H1 (cell line): Measurements from ENCODE around the gene KCNQ1. TPM values are rescaled to one million over a fixed set of nuclear protein-coding genes. Genes with fewer than 3 reads are reported as not detected.

Source experiments
- CTCF ChIA-PET: fragments of 300-600 bp; sonication (Branson Sonifier 250); formaldehyde crosslinking; loops from one replicate; lab custom pipeline; 2021; ENCODE audit not compliant: partially characterized antibody; lab: Charles Lee
- POLR2A ChIA-PET: fragments of 300-600 bp; sonication (Branson Sonifier 250); formaldehyde crosslinking; loops from one replicate; lab custom pipeline; 2021; ENCODE audit warnings: inconsistent platforms; ENCODE audit not compliant: partially characterized antibody; lab: Charles Lee
- DNase-seq, 2 experiments: peaks; one replicate each; pipeline versions ENCODE4 v3.0.0 to v3.0.0-alpha.2; 2010 to 2022; ENCODE audit warnings: low spot score in 2 of 2, low read depth in 1 of 2, mixed read lengths in 1 of 2
- FAIRE-seq: peaks from 2 replicates; lab custom pipeline; 2011; peaks lifted over from hg19 to GRCh38; lab: Jason Lieb, UNC
- H2AFZ ChIP-seq: 2 replicates; pipeline ENCODE4 v1.8.1; 2012; ENCODE audit warnings: low read length, inconsistent platforms
- H2AK5ac ChIP-seq: 2 replicates; pipeline ENCODE4 v1.6.1; 2013; ENCODE audit warnings: low read depth, low read length
- H2BK120ac ChIP-seq: replicated peaks from 2 replicates; pipeline ENCODE3; 2013; ENCODE audit warnings: low read depth, low read length, inconsistent platforms
- H2BK12ac ChIP-seq: 2 replicates; pipeline ENCODE4 v1.6.1; 2013; ENCODE audit warnings: low read depth, low read length
- H2BK15ac ChIP-seq: 2 replicates; pipeline ENCODE4 v1.6.1; 2013; ENCODE audit warnings: low read length
- H2BK20ac ChIP-seq: 2 replicates; pipeline ENCODE4 v1.6.1; 2013; ENCODE audit warnings: low read length
- H2BK5ac ChIP-seq: 2 replicates; pipeline ENCODE4 v1.6.1; 2013; ENCODE audit warnings: low read depth, low read length
- H3K14ac ChIP-seq: 2 replicates; pipeline ENCODE4 v1.6.1; 2013; ENCODE audit warnings: inconsistent platforms; ENCODE audit not compliant: insufficient read length
- H3K18ac ChIP-seq: 2 replicates; pipeline ENCODE4 v1.6.1; 2013; ENCODE audit warnings: low read length; ENCODE audit errors: extremely low read depth
- H3K23ac ChIP-seq: 2 replicates; pipeline ENCODE4 v1.6.1; 2013; ENCODE audit warnings: inconsistent platforms; ENCODE audit not compliant: insufficient read length
- H3K23me2 ChIP-seq: 2 replicates; pipeline ENCODE4 v1.6.1; 2013; ENCODE audit warnings: low read depth, low read length
- H3K27ac ChIP-seq: 2 replicates; pipeline ENCODE4 v1.6.1; 2011; ENCODE audit warnings: low read depth, low read length, inconsistent platforms
- H3K27me3 ChIP-seq, 4 experiments: replicated peaks in 1 of 4; 1 replicate in 1 of 4; 2 replicates in 3 of 4; pipeline versions ENCODE4 v1.6.1 to v1.8.1; 2011 to 2013; ENCODE audit warnings: low read length in 3 of 4, mild to moderate bottlenecking in 3 of 4, inconsistent platforms in 2 of 4, mixed read lengths in 2 of 4, moderate library complexity in 1 of 4; ENCODE audit not compliant: control insufficient read depth in 3 of 4, insufficient read depth in 3 of 4; ENCODE audit errors: extremely low read depth in 1 of 4
- H3K36me3 ChIP-seq, 4 experiments: 2 replicates each; pipeline versions ENCODE4 v1.6.1 to v1.8.1; 2011 to 2013; ENCODE audit warnings: mild to moderate bottlenecking in 4 of 4, low read length in 3 of 4, moderate library complexity in 2 of 4, control low read depth in 1 of 4, inconsistent platforms in 1 of 4; ENCODE audit not compliant: insufficient read depth in 4 of 4, control insufficient read depth in 2 of 4
- H3K4ac ChIP-seq: replicated peaks from 2 replicates; pipeline ENCODE3; 2013; ENCODE audit warnings: low read length, low read depth, mixed read lengths, inconsistent platforms; ENCODE audit not compliant: insufficient read length
- H3K4me1 ChIP-seq, 4 experiments: replicated peaks in 1 of 4; 1 replicate in 1 of 4; 2 replicates in 3 of 4; pipeline versions ENCODE4 v1.6.1 to v1.8.1; 2011 to 2013; ENCODE audit warnings: low read length in 3 of 4, inconsistent platforms in 2 of 4, mixed read lengths in 1 of 4; ENCODE audit not compliant: insufficient read depth in 4 of 4, control insufficient read depth in 3 of 4
- H3K4me2 ChIP-seq, 2 experiments: 2 replicates each; pipeline versions ENCODE4 v1.6.1 to v1.8.1; 2011 to 2013; ENCODE audit warnings: low read depth in 2 of 2, low read length in 2 of 2, control low read depth in 1 of 2, inconsistent platforms in 1 of 2, mild to moderate bottlenecking in 1 of 2; ENCODE audit not compliant: insufficient read depth in 1 of 2
- H3K4me3 ChIP-seq, 4 experiments: fragments of 200-600, 300-600 bp in 1 of 4; sonication (generic), shearing (Covaris generic), sonication (Bioruptor Twin) in 1 of 4; 2 replicates each; pipeline versions ENCODE4 v1.5.1 to v1.8.1; 2011 to 2016; ENCODE audit warnings: low read length in 4 of 4, low read depth in 3 of 4, control low read depth in 2 of 4, inconsistent platforms in 2 of 4, mild to moderate bottlenecking in 2 of 4, mixed read lengths in 1 of 4, moderate library complexity in 1 of 4; ENCODE audit not compliant: insufficient read depth in 2 of 4; ENCODE audit errors: extremely low read depth in 1 of 4
- H3K56ac ChIP-seq: replicated peaks from 2 replicates; pipeline ENCODE3; 2013; ENCODE audit warnings: low read depth, mild to moderate bottlenecking, mixed read lengths, low read length, inconsistent platforms; ENCODE audit not compliant: insufficient read length
- H3K79me1 ChIP-seq: 2 replicates; pipeline ENCODE4 v1.6.1; 2013; ENCODE audit warnings: low read depth, low read length, control low read depth
- H3K79me2 ChIP-seq, 2 experiments: 2 replicates each; pipeline versions ENCODE4 v1.6.1 to v1.8.1; 2012 to 2013; ENCODE audit warnings: low read length in 2 of 2, mild to moderate bottlenecking in 2 of 2, inconsistent platforms in 1 of 2; ENCODE audit not compliant: insufficient read depth in 2 of 2, control insufficient read depth in 1 of 2
- H3K9ac ChIP-seq, 4 experiments: replicated peaks in 1 of 4; 1 replicate in 1 of 4; 2 replicates in 3 of 4; pipeline versions ENCODE4 v1.6.1 to v1.8.1; 2011 to 2013; ENCODE audit warnings: low read depth in 3 of 4, low read length in 3 of 4, control low read depth in 2 of 4, mild to moderate bottlenecking in 2 of 4, moderate library complexity in 2 of 4, inconsistent platforms in 1 of 4; ENCODE audit errors: extremely low read depth in 1 of 4
- H3K9me3 ChIP-seq, 2 experiments: 2 replicates each; pipeline versions ENCODE4 v1.6.1 to v1.8.1; 2012 to 2013; ENCODE audit warnings: mild to moderate bottlenecking in 2 of 2, moderate library complexity in 2 of 2, control low read depth in 1 of 2, inconsistent platforms in 1 of 2, low read depth in 1 of 2, low read length in 1 of 2, mixed read lengths in 1 of 2; ENCODE audit not compliant: insufficient read depth in 2 of 2
- H4K20me1 ChIP-seq, 2 experiments: replicated peaks in 1 of 2; 2 replicates each; pipeline versions ENCODE3 to v1.8.1; 2011 to 2013; ENCODE audit warnings: inconsistent platforms in 2 of 2, low read length in 2 of 2, mild to moderate bottlenecking in 1 of 2; ENCODE audit not compliant: insufficient read depth in 2 of 2, control insufficient read depth in 1 of 2
- H4K5ac ChIP-seq: 2 replicates; pipeline ENCODE4 v1.6.1; 2013; ENCODE audit warnings: low read length, low read depth, mixed read lengths, inconsistent platforms; ENCODE audit not compliant: insufficient read length
- H4K8ac ChIP-seq: 2 replicates; pipeline ENCODE4 v1.8.0; 2013; ENCODE audit warnings: mild to moderate bottlenecking, moderate library complexity, low read length, inconsistent platforms; ENCODE audit not compliant: insufficient read depth; ENCODE audit errors: extremely low read depth
- H4K91ac ChIP-seq: replicated peaks from 2 replicates; pipeline ENCODE3; 2013; ENCODE audit warnings: low read length, mixed read lengths, inconsistent platforms; ENCODE audit not compliant: insufficient read length
- E2F6 ChIP-seq: IDR thresholded peaks from 2 replicates; pipeline ENCODE4 v1.6.1; 2012; ENCODE audit warnings: inconsistent platforms
- EZH2 ChIP-seq: fragments of 200-600 bp; sonication (generic); IDR thresholded peaks from 2 replicates; pipeline ENCODE4 v1.7.1; 2012; ENCODE audit warnings: low read depth, mild to moderate bottlenecking, moderate library complexity, low read length, inconsistent platforms; ENCODE audit not compliant: severe bottlenecking
- KDM4A ChIP-seq: IDR thresholded peaks from one replicate; pipeline ENCODE4 v1.7.1; 2012; ENCODE audit warnings: low read depth, mild to moderate bottlenecking, moderate library complexity, low read length, inconsistent platforms; ENCODE audit not compliant: severe bottlenecking
- NRF1 ChIP-seq: IDR thresholded peaks from 2 replicates; pipeline ENCODE4 v1.6.1; 2011; ENCODE audit warnings: mild to moderate bottlenecking, low read depth, low read length, improper control_type of control experiment
- POLR2A ChIP-seq, 2 experiments: IDR thresholded peaks; 1 replicate in 1 of 2; 2 replicates in 1 of 2; pipeline ENCODE4 v1.6.1; 2011; ENCODE audit warnings: low read depth in 2 of 2, low read length in 2 of 2, mild to moderate bottlenecking in 2 of 2; ENCODE audit errors: control extremely low read depth in 1 of 2
- RFX5 ChIP-seq: IDR thresholded peaks from 2 replicates; pipeline ENCODE4 v1.6.1; 2011; ENCODE audit warnings: low read depth, low read length, improper control_type of control experiment, borderline replicate concordance
- SIN3A ChIP-seq, 2 experiments: IDR thresholded peaks in 1 of 2; conservative IDR thresholded peaks in 1 of 2; 2 replicates each; pipeline ENCODE4 v1.6.1; 2011 to 2012; ENCODE audit warnings: low read length in 2 of 2, improper control_type of control experiment in 1 of 2, low read depth in 1 of 2, mild to moderate bottlenecking in 1 of 2
- SP1 ChIP-seq: IDR thresholded peaks from 2 replicates; pipeline ENCODE4 v1.6.1; 2011; ENCODE audit warnings: low read depth, low read length
- YY1 ChIP-seq: IDR thresholded peaks from 2 replicates; pipeline ENCODE4 v1.6.1; 2011; ENCODE audit warnings: low read depth, mild to moderate bottlenecking, low read length
- WGBS, 2 experiments: shearing (Covaris generic) in 1 of 2; methylation state at CpG; one replicate each; pipeline versions ENCODE4 v1.1.6 to v1.1.7; 2013 to 2015; ENCODE audit warnings: low lambda C conversion rate in 2 of 2, mixed read lengths in 2 of 2, inconsistent platforms in 1 of 2, low coverage in 1 of 2, missing lambda C conversion rate in 1 of 2; ENCODE audit not compliant: insufficient replicate concordance in 2 of 2, insufficient coverage in 1 of 2, insufficient read length in 1 of 2; ENCODE audit errors: extremely low coverage in 1 of 2, missing lambda C conversion rate in 1 of 2; 5-methylcytosine and 5-hydroxymethylcytosine counted together
- polyA plus RNA-seq, 7 experiments: library from polyadenylated mRNA; depleted of rRNA in 3 of 7; stranded (reverse) in 5 of 7; unstranded in 2 of 7; fragments of >200 nt in 5 of 7; fragments of 200-250 nt in 2 of 7; gene quantifications; 1 replicate in 5 of 7; 2 replicates in 1 of 7; 4 replicates in 1 of 7; pipeline versions ENCODE4 v1.2.1 to v1.2.3, GENCODE V29; 2011 to 2013; ENCODE audit warnings: missing spikeins in 2 of 7, mixed read lengths in 2 of 7
- total RNA-seq: library from RNA; stranded (reverse); fragmentation: NEBNext Ultra II Directional; extraction: Animal tissue kit (Norgen Biotek cat#: 25700); gene quantifications from 2 replicates; pipeline ENCODE4 v1.2.1, GENCODE V29; 2021
- TF ChIP-seq, protein P1 (sequence below): IDR thresholded peaks from 2 replicates; pipeline ENCODE4 v1.6.1; 2012; ENCODE audit warnings: low read length, inconsistent platforms

The KCNQ1 gene
- total and polyA plus RNA-seq, 2 of the 8 experiments (the other 6 are each of a cell fraction or from before 2014, with no cell fraction given): 1.9 to 2.0 TPM

DNA sequence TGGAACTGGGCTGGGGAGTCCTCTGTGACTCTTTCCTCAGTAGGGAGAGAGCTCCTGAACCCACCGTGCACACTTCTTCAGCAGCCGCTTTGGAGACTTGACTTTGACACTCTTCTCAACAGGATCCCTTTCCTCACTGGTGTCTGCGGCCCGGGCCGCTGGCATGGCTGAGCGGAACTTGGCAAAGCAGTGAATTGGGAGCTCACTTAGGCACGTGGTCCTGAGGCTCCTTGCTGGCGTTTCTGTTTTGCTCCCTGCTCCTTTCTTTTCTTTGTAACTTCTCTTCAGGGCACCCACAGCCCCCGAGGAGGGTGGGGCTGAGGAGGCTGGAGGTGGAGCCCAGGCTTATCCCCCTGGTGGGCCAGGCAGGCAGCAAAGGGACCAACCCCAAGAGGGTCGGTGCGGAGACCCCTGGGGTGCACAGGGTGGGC is 263.4 kb downstream of the KCNQ1 start:
- H2BK12ac ChIP-seq: 0 out of 2 replicates have a peak overlapping the region, but pooled peaks have one; percentile 60
- no peak for DNase-seq
- peaks cover 0 to 12% of the 10 kb centered on the region in 2 experiments; a peak in 2 of 4 replicates for H3K9me3 ChIP-seq
- peak overlapping the region; percentile 40; the same call in 1 of the 2 replicates for H2BK15ac ChIP-seq
- H4K8ac ChIP-seq: no peak overlapping the region
- peaks cover 0 to 9% (median 7%) of the 10 kb centered on the region in 4 experiments; a peak in 6 of 7 replicates for H3K4me1 ChIP-seq
- H4K5ac ChIP-seq: no peak overlapping the region
- TF ChIP-seq SIN3A (conservative IDR thresholded peaks at IDR 0.05 in 1 of 2, IDR thresholded peaks at IDR 0.05 in 1 of 2; ENCODE audit: low read depth in 1 of 2, low read length in 2 of 2) (no peak), KDM4A (no peak), YY1 (no peak), E2F6 (no peak), POLR2A (IDR thresholded peaks at IDR 0.05; ENCODE audit: control extremely low read depth in 1 of 2, low read depth in 2 of 2, low read length in 2 of 2) (no peak), SP1 (no peak), NRF1 (no peak), EZH2 (no peak), RFX5 (no peak)
- TF ChIP-seq, protein P1, sequence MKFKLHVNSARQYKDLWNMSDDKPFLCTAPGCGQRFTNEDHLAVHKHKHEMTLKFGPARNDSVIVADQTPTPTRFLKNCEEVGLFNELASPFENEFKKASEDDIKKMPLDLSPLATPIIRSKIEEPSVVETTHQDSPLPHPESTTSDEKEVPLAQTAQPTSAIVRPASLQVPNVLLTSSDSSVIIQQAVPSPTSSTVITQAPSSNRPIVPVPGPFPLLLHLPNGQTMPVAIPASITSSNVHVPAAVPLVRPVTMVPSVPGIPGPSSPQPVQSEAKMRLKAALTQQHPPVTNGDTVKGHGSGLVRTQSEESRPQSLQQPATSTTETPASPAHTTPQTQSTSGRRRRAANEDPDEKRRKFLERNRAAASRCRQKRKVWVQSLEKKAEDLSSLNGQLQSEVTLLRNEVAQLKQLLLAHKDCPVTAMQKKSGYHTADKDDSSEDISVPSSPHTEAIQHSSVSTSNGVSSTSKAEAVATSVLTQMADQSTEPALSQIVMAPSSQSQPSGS: no peak
- no peak overlapping the region for H3K4me2 ChIP-seq
- peaks cover 5 to 56% (median 30%) of the 10 kb centered on the region in 4 experiments; a peak in 6 of 7 replicates for H3K27me3 ChIP-seq
- no peak overlapping the region for H2BK20ac ChIP-seq
- H3K23me2 ChIP-seq: no peaks in the 10 kb centered on the region
- ChIA-PET CTCF (interaction anchor here (0.7 to 1.4 kb wide), 5 partner anchors 13 to 180 kb away, joined by 3 to 4 read pairs (median 3); no protein-coding TSS in a partner anchor), POLR2A (interaction anchor here (1.0 to 1.8 kb wide), 4 partner anchors 10 to 177 kb away, joined by 3 to 5 read pairs (median 4); partner anchors contain the start of gene CDKN1C)
- no peak overlapping the region for H2AFZ ChIP-seq
- no peak overlapping the region for H4K91ac ChIP-seq
- H3K36me3 ChIP-seq: no peaks in the 10 kb centered on the region
- H2AK5ac ChIP-seq: no peak overlapping the region
- H3K4me3 ChIP-seq: no peak overlapping the region
- no peaks in the 10 kb centered on the region for H4K20me1 ChIP-seq
- H2BK5ac ChIP-seq: 0 out of 2 replicates have a peak overlapping the region, but pooled peaks have one; percentile 5
- WGBS, 2 experiments: 86% methylated on average over 11 of the region's 11 CpGs; no CpG with 5 or more reads in 1 of the 2 experiments
- H3K79me2 ChIP-seq: no peaks in the 10 kb centered on the region
- no peak overlapping the region for H3K9ac ChIP-seq
- no peak for FAIRE-seq
- H3K79me1 ChIP-seq: no peaks in the 10 kb centered on the region
- H3K18ac ChIP-seq: no peak overlapping the region
- H3K56ac ChIP-seq: no peak overlapping the region
- no peak overlapping the region for H3K23ac ChIP-seq
- no peak overlapping the region for H3K14ac ChIP-seq
- H3K27ac ChIP-seq: no peak overlapping the region
- no peak overlapping the region for H3K4ac ChIP-seq
- H2BK120ac ChIP-seq: no peak overlapping the region
